Tibial nerve (tissue), 4 donors: ENCODE results near the gene TRIP13.

Source experiments
- EP300 ChIP-seq, 2 donors: sonication (generic); formaldehyde crosslinking; IDR thresholded peaks; one replicate each; pipeline ENCODE4 v1.6.1; 2017; ENCODE audit warnings: antibody characterized with exemption in 2 of 2, mild to moderate bottlenecking in 1 of 2
- POLR2A ChIP-seq, 2 donors: fragments of 450-650 bp; IDR thresholded peaks; one replicate each; pipeline ENCODE4 v1.6.1; 2017; ENCODE audit warnings: antibody characterized with exemption in 2 of 2, mild to moderate bottlenecking in 2 of 2, moderate library complexity in 2 of 2
- TF ChIP-seq, protein P1 (sequence below), 5 experiments: fragments of 200-600 bp in 3 of 5; fragments of 450-650 bp in 2 of 5; sonication (generic) in 3 of 5; IDR thresholded peaks; one replicate each; pipeline ENCODE4 v1.5.1; 2016 to 2019; ENCODE audit warnings: antibody characterized with exemption in 5 of 5, mild to moderate bottlenecking in 3 of 5, moderate library complexity in 2 of 5

DNA sequence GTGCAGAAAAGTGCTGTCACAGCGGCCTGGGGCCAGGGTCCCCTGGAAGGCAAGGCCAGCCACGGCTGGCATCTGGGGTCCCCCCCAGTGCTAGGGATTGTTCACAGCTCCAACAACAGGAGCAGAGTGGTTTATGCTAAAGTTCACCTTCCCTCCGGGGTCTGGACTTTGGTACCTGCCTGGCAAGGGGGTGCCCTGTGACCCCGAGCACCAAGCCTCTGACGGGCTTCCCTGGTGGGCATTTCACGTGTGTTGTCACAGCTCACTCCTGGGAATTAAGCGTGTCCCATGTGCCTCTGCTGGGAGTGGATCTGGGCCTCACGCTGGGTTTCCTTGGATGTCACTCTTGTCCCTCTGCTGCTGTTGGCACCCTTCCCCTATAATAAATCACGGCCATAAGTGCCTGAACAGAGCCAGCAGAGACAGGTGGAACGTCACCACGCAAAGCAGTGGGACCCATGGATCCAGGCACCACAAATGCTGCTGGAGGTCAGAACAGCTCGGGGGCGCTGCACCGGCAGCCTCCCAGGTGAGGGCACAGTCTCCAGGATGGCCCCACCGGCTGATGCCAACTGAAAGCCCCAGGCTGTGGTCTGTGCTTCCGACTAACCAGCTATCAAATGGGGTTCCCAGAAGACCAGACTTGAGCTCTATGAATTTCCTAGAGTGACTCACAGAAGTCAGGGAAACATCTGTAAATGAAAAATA is 24.1 kb upstream of the TRIP13 start:
- TF ChIP-seq POLR2A (IDR thresholded peaks at IDR 0.05) (no peak), EP300 (IDR thresholded peaks at IDR 0.05) (no peak)
- TF ChIP-seq, protein P1, sequence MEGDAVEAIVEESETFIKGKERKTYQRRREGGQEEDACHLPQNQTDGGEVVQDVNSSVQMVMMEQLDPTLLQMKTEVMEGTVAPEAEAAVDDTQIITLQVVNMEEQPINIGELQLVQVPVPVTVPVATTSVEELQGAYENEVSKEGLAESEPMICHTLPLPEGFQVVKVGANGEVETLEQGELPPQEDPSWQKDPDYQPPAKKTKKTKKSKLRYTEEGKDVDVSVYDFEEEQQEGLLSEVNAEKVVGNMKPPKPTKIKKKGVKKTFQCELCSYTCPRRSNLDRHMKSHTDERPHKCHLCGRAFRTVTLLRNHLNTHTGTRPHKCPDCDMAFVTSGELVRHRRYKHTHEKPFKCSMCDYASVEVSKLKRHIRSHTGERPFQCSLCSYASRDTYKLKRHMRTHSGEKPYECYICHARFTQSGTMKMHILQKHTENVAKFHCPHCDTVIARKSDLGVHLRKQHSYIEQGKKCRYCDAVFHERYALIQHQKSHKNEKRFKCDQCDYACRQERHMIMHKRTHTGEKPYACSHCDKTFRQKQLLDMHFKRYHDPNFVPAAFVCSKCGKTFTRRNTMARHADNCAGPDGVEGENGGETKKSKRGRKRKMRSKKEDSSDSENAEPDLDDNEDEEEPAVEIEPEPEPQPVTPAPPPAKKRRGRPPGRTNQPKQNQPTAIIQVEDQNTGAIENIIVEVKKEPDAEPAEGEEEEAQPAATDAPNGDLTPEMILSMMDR (IDR thresholded peaks at IDR 0.05) = no peak
